HFF-Myc (cell line): ENCODE results near the gene MCC.

Source experiments
- DNase-seq: peaks from one replicate; pipeline ENCODE4 v3.0.0-alpha.2; 2011; ENCODE audit warnings: low read depth; ENCODE audit errors: extremely low read depth
- H3K4me3 ChIP-seq: replicated peaks from 2 replicates; pipeline ENCODE4 v1.5.1; 2011; ENCODE audit warnings: low read depth, mild to moderate bottlenecking, control low read depth, low read length
- CTCF ChIP-seq: IDR thresholded peaks from 2 replicates; pipeline ENCODE4 v1.5.1; 2012; ENCODE audit warnings: mild to moderate bottlenecking, low read depth, low read length, control low read depth; ENCODE audit errors: missing control alignments

Gene MCC

GRCh38 chr5:113060408-113061025 is 427.7 kb downstream of the MCC start:
- DNase-seq: no peak
- no peak for TF ChIP-seq CTCF
- no peak overlapping the region for H3K4me3 ChIP-seq

GRCh38 chr5:113059232-113060040 is 428.8 kb downstream of the MCC start:
- DNase-seq: no peak
- TF ChIP-seq CTCF: no peak
- H3K4me3 ChIP-seq: no peak overlapping the region

GRCh38 chr5:113058706-113059226 is 429.5 kb downstream of the MCC start:
- H3K4me3 ChIP-seq: no peak overlapping the region
- no peak for TF ChIP-seq CTCF
- no peak for DNase-seq

GRCh38 chr5:113058269-113058668 is 430.0 kb downstream of the MCC start:
- no peak for TF ChIP-seq CTCF
- no peak overlapping the region for H3K4me3 ChIP-seq
- DNase-seq: no peak

- DNase-seq: no peak
- no peak overlapping the region for H3K4me3 ChIP-seq
- TF ChIP-seq CTCF: no peak
These were observed 430.7 kb downstream of the MCC start for GRCh38 chr5:113057557-113057984.

GRCh38 chr5:113056988-113057387 is 431.3 kb downstream of the MCC start:
- no peak overlapping the region for H3K4me3 ChIP-seq
- no peak for TF ChIP-seq CTCF
- DNase-seq: no peak

- no peak for TF ChIP-seq CTCF
- DNase-seq: no peak
- H3K4me3 ChIP-seq: no peak overlapping the region
These were observed 433.4 kb downstream of the MCC start for GRCh38 chr5:113054899-113055298.
